ENCODE data around the gene USP7.

Gene USP7

DNA sequence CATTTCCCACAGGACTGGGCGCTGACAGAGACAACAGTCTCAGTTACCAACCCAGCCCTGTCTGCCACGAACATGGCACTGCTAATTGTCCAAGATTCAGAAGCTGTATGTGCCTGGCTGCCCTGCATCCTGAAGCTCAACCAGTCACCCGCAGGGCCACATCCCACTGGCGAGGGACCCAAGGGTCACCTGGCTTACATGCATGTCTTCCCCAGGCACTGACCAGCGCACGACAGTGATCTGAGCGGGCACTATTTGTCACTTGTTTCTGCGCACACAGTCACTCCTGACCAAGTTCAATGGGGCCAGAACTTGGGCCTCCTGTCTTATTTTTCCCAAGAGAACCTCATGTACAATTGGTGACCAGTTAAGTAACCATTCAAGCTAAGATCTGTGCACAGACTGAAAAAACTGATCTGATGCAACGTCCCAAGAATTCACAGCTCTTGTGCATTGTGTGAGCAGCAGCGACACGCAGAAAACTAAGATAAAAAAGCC lies 13.1 kb downstream of the USP7 start:
- DNase-seq, result no peak

GRCh38 chr16:8949536-8950418 lies 13.9 kb downstream of the USP7 start:
- no peak for DNase-seq

- no peak for DNase-seq
Observed at GRCh38 chr16:8948831-8949230, 14.9 kb downstream of the USP7 start.

DNA sequence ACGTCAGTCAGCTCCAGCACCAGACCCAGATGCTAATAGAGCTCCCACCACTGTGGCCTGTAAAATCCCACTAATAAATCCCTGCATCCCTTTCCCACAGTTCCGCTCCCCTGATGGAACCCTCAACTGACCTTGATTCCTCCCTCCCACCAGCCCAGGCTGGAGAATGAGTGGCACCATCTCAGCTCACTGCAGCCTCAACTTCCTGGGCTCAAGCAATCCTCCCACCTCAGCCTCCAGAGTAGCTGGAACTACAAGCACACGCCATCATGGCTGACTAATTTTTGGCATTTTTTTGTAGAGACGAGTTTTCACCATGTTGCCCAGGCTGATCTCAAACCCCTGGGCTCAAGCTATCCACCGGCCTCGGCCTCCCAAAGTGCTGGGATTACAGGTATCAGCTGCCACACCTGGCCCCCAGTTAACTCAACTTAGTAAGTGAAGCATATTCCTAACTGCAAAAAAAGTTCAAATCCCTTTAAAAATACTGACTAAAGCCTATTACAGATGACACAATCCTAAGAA lies 15.6 kb downstream of the USP7 start:
- no peak for DNase-seq

- DNase-seq, result no peak
Observed at GRCh38 chr16:8946544-8946943, 17.2 kb downstream of the USP7 start.

DNA sequence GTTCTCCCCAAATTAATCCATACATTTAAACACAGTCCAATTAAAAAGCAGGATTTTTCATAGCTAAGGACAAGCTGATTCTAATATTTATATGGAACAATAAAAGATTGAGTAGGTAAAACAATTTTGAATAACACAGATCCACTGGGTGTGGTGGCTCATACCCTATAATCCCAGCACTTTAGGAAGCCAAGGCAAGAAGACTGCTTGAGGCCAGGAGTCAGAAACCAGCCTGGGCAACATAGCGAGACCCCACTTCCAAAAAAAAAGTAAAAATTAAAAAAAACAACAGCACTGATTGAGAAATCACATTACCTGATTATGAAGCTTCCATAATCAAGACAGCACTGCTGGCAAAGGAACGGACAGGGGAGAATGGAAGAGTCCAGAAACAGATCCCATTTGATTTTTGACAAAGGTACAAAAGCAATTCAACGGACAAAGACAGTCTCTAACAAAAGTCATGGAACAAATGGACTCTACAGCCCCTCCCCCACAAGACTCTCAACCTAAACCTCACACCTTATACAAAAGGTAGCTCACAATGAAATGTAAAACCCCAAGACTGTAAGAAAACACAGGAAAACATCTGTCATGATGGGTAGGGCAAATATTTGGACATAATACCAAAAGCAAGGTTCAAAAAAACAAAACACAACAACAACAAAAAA lies 17.9 kb downstream of the USP7 start:
- no peak for DNase-seq

- DNase-seq, result no peak
Observed at GRCh38 chr16:8943966-8944759, 19.5 kb downstream of the USP7 start.

- no peak for DNase-seq
Observed at GRCh38 chr16:8943001-8943763, 20.5 kb downstream of the USP7 start.

- no peak for DNase-seq
Observed at GRCh38 chr16:8941718-8942344, 21.9 kb downstream of the USP7 start.

- no peak for DNase-seq
Observed at GRCh38 chr16:8937803-8938202, 25.9 kb downstream of the USP7 start.

- DNase-seq, result no peak
Observed at GRCh38 chr16:8936421-8936820, 27.3 kb downstream of the USP7 start.

DNA sequence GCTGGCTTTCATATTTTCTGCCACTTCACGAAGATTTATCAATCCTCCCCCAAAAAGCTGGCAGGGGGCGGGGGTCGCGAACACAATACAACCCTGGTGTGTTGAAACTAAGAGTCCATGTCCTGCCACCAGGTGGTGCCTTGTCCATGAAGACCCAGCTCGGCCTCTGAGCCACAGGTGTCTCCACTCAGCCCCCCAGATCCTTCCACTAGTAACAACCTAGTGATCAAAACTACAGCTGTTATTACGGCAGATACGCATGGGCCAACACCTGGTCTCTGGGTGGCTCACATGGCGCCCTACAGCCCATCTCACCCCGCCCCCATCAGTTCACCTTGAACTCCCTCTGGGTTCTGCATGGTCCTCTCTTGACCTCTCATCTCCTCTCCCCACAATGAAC lies 27.7 kb downstream of the USP7 start:
- no peak for DNase-seq

GRCh38 chr16:8934601-8935000 lies 29.1 kb downstream of the USP7 start:
- DNase-seq, result no peak

DNA sequence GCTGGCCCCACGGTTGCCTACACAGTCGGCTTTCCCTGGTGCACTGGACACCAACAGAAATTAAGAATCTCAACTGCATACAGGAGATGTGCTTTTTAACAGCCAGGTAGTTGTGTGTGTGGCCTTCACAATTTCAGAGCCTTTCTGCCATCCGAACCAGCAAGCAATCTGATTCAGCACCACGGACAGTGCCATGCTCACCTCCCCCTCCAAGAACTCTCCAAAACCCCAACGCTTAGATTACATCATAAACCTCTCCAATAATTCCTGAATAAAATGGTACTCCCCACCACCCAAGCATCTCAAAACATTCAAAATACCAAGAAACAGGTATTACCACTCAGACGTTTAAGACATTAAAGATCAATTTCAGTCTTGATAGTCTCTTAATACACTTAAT lies 31.8 kb downstream of the USP7 start:
- DNase-seq, result no peak

- DNase-seq, result peak; percentile 80
Observed at GRCh38 chr16:8929086-8929748, 34.5 kb downstream of the USP7 start.

DNA sequence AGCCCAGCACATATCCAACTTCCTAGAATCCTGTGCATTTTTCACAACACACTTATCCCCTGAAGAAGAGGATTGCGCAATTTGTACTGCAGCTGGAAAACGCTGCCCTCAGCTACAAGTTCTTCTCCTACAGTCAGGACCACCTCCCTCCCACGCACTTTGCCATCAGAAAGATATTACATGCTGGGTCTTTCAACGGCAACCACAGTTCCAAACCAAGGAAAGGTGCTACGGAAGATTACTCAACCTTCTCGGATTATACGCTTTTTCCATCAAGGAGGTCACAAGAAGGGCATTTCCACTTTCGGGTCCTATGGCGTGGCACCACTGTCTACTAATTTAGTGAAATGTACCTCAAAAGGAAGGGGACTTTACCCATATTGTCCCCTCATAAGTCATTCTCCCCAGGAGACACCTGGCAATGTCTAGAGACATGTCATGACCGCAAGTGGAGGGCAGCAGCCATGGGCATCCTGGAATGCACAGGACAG lies 35.2 kb downstream of the USP7 start:
- DNase-seq, result no peak

- DNase-seq, result no peak
Observed at GRCh38 chr16:8926827-8927226, 36.9 kb downstream of the USP7 start.

DNA sequence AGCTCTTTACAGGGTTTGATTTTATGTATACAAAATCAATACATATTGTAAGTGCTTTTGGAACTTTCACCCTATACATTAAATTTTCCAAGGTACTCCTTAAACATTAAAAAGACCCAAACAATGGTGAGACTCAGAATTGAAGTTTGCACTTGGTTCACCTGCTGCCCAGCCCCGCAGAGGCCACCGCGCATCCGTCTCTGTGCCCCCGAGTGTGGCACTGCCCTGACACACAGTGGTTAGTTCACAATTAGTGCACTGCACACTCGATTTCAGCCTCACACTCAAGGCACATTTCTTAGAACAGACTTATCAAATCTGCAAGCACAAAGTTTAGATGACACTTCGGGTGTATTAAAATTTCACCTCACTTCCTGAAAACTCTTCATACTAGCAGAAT lies 38.3 kb downstream of the USP7 start:
- no peak for DNase-seq

- DNase-seq, result no peak
Observed at GRCh38 chr16:8924214-8924613, 39.5 kb downstream of the USP7 start.

GRCh38 chr16:8923199-8923598 lies 40.5 kb downstream of the USP7 start:
- no peak for DNase-seq

DNA sequence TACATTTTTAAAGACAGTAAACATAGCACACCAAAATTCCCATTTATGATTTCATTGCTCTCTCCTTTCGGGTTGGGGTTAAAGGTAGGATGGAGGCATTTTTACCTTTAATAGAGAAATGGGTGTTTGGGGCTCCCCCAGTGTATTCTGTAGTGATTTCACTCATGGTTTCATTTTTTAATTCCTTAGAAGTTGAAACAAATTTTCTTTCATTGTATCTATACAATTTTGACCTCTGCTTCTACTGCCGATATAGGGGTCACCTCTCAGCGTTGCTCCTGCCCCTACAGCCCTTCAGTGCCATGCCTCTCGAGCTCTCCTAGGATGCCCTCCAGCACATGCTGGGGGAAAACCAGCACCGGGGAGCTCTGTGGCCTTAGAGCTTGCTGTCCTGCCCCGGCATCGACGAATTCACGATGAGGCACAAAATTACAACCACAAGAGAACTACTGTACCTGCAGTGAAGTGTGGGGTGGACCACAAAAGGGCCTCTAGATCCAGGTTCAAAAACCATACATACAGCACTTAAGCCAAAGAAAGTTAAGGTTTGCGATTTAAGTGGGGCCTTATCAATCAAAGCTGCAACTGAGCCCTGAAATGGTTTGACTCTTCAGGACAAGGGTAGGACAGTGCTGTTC lies 42.2 kb downstream of the USP7 start:
- DNase-seq, result no peak
